Measurements from ENCODE around the gene MRPL34.
A peak's percentile ranks its signal among the peaks of the same experiment; 100 is the strongest.

MRPL34 gene

DNA sequence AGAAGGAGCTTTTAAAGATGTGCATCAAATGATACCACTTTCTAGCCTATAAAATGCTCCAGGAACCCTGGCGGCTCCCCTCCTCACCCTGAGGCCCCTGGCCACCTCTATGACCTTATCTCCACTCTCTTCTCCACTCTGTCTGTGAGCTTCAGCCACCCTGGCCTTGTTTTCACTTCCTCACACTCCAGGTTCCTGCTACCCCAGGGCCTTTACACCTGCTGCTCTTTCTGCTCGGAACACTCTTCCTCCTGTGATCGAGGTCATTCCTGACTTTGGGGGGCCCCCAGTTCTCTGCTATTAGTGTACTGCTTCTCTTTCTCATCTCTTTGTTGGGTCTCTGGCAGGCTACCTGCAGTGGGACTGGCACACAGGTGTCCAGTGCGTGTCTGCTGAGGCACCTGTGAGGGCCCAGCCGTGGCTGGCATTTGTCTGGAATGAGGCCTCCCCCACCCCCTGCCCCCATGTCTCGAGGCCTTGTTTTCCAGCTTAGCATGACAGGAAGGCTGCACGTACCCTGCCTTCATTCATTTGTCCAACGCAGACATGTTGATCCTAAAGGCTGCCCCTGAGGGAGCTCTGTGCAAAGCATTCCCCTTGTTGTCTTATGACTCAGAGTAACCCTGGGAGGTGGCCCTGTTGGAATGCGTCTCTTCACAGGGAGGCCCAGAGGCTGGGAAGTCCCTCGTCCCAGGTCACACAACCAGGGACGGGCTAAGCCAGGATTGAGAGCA lies 6.0 kb downstream of the MRPL34 start:
- DNase-seq, result no peak

DNA sequence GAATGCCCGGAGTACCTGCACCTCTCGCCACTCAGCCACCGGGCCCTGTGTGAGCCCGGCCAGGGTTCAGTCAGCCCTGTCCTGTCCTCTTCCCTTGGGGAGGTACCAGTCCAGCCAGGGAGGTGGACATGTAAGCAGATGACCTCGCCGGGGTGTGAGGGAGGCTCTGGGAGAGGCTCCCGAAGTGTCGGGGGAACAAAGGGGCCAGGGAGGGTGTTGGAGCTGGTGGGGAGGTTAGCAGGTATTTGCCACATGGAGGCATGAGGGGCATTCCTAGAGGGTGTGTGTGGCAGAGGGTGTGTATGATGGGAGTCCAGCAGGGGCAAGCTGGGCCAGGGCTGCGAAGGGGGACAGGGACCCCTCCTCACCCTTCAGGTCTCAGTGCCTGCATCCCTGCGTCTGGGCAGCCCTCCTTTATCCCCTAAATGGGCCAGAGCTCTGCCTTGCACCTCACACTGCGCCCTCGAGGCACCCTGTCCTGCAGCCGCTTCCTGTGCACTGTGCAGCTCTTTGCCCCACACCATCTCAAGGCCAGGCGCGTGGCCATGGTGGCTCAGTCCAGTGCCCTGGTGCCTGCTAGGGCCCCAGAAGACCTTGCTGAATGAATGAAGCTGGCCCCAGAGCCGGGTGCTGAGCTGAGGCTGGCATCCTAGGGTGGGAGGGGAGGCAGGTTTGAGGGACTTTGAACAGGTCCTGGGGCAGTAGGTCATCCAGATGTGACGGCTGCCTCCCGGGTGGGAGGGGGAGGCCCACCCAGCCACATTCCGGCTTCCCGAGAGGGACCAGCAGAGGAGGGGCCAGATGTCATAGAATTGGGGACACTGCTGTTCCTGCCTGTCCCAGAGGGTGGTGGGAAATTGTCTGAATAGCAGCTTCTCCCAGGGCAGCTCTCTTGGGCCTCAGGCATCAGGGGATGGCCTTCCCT lies 6.8 kb downstream of the MRPL34 start:
- DNase-seq, result no peak

DNA sequence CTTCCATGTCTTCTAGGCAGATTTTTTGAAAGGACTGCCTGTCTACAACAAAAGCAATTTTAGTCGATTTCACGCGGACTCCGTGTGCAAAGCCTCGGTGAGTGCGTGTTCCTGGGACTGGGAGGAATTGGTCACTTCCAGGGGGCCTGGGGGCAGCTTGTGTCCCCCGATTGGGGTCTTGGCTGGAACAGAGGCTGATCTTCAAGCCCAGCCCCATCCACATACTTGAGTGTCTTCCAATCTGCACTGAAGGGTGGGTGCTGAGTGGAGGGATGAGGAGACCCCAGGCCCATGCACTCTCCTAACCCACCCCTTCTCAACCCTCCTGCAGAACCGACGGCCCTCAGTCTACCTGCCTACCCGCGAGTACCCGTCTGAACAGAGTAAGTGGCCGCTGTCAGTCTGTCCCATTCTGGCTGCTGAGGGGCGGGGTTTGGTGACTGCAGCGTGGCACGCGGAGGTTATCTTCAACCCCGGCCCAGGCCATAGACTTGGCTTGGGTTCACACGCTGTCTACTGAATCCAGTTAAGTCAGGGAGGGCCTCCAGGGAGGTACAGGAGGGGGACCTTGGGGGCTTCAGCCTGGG lies 8.4 kb downstream of the MRPL34 start:
- DNase-seq, result peak; percentile 20

DNA sequence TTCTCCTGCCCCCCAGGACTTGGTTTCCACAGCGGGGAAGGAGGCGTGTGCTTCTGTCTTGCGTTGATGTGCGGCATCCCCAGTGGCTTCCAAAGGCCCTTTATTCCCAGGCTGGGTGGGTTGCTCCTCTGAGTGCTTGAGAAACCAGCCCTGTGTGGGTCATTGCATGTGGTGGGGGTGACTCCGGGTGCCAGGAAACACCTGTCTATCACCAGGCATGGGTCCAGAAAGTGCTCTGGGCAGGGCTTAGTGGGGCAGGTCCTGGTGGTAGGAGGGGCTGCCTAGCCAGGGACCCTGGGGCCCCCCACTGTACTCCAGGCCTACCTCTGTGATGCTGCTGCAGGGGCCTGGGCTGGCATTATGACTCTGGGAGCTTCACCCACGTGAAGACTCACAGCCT lies 13.3 kb downstream of the MRPL34 start:
- no peak for DNase-seq

DNA sequence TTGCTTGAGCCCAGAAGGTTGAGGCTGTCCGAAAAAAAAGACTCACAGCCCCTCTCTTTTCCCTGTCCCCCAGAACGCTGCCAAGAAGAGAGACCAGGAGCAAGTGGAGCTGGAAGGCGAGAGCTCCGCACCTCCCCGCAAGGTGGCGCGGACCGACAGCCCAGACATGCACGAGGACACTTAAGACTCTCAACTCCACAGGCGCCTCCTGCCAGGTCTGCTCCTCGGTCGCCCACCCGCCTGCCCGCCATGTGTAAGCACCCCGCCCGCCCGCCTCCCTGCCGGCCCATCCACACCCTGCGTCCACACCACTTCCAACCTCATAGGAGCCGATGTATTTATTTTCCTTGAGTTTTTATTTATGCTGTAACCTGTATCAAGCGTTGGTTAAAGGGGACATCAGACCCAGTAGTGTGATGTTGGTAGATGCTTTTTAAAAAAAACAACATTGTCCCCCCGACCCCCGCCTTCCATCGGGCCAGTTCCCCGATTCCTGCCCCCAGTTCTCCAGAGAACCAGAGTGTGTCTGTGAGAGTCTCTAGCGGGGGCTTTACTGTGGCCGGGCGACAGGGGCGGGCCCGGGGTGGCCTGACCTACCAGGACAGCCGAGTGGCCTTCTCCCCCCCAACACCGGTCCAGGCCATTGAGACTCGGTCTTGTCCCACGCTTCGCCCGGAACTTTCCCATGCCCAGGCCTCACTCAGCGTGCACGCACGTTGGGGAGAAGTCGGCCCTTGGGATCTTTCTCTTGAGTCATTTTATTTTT lies 14.0 kb downstream of the MRPL34 start:
- DNase-seq, result no peak

GRCh38 chr19:17320435-17320834 lies 14.8 kb downstream of the MRPL34 start:
- DNase-seq, result no peak

- no peak for DNase-seq
Measured at GRCh38 chr19:17321655-17322489, 16.2 kb downstream of the MRPL34 start.

DNA sequence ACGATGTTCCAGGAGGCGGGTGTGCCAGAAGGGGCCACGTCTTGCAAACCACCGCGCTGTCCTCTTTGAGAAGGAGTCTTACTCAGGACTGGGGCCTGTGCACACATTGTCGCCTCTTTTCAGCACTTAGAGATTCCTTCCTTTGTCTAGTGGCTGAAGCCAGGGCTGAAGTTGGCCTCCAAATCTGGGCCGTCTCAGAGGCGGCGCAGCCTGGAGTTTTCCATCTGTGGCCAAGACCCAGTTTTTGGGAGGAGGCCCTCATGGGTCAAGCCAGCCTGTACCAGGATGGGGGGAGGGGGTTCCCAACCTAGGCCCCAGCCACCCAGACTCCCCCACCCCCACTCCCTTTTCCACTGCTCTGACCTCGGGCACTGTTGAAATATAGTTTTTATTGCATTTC lies 17.2 kb downstream of the MRPL34 start:
- no peak for DNase-seq

DNA sequence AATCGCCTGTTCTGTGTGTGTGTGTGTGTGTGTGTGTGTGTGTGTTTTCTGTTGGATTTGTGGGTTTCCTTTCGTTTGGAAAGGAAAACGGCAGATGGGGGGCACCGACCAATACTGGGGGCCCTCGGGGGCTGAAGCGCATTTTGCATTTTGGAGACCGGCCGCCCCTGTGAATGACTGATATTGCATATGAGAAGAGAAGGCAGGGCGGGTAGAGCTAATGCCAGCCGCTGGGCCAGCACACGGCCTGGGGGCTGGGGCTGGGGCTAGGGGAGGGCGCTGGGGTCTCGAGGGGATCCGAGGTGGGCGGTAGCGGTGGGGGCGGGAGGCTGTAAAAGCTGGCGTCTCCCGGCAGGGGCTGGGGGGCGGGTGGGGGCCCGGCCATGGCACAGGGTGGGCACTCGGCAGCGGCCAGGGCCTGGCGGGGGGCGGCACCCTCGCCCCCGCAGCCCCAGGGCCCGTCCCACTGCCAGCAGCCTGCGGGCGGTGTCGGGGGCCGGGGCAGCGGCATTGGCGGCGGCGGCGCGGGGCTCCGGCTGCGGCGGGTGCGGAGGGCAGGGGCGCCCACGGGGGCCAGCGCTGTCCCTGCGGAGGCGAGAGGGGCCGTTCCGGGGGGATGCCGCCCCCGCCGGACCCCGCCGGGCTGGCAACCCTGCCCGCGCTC lies 17.8 kb downstream of the MRPL34 start:
- no peak for DNase-seq

DNA sequence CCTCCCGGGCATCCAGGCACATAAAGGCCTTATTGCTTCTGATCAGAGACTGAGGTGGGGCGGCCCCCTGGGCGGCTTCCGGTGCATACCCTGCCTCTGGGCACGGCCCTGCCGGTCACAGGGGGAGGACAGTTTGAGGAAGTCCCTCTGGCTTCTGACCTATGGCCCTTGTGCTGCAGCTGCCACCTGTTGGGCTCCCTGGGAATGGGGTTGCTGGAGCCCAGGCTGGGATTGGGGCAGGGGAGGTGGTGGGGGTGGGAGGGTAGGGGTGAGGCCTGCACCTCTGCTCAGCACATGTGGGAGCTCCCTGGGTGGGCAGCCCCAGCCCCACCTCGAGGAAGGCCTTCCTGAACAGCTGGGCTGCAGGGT lies 18.3 kb downstream of the MRPL34 start:
- DNase-seq, result no peak

DNA sequence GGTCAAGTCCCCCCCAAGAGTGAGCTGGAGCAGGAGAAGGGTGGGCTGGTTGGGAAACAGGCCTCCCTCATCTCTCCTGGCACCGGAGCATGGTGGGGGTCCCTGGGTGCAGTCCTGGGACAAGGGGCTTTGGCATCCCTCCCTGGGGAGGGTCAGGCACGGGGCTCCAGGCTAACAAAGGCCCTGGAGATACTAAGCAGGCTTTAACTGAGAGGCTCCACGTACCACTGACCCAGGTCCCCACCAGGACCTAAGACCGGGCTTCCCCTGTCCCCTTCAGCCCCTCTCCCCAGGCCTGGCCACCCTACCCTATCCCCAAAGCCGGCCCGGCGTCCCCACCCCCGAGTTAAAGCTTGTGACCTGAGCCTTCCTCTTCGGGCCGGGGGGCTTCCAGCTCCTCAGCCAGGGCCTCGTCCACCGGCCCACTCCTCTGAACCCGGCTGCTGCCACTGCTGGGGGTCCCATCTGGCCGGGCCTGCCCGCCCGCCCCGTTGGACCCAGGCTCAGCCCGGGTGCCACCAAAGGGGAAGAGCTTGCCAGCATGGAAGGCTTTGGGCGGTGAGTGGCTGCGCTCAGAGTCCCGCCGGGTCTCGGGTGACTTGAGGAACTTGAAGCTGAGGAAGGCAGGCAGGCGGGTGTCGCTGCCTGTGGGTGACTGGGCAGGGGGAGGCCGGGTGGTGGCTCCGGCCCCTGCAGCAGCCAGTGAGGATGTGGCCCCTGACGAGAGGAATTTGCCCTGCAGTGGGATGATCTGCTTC lies 18.9 kb downstream of the MRPL34 start:
- DNase-seq, result no peak

GRCh38 chr19:17325133-17325532 lies 19.5 kb downstream of the MRPL34 start:
- no peak for DNase-seq

- no peak for DNase-seq
Measured at GRCh38 chr19:17325881-17326594, 20.4 kb downstream of the MRPL34 start.

DNA sequence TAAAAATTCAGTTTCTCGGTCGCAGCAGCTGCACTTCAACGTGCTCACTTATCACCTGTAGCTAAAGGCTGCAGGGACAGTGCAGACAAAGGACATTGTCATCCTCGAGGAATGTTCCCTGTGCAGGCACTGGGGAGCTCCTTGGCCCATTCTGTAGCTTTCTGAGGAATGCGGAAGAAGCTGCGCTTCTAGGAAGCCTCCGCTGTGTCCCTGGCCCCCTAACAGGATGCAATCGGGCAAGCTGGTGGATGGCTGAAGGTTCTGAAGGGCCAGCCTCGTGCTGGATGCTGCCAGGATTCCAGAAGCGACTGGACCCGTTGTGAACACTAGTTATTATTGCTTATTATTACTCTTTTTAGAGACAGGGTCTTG lies 20.9 kb downstream of the MRPL34 start:
- DNase-seq, result no peak

GRCh38 chr19:17327068-17327653 lies 21.5 kb downstream of the MRPL34 start:
- no peak for DNase-seq

DNA sequence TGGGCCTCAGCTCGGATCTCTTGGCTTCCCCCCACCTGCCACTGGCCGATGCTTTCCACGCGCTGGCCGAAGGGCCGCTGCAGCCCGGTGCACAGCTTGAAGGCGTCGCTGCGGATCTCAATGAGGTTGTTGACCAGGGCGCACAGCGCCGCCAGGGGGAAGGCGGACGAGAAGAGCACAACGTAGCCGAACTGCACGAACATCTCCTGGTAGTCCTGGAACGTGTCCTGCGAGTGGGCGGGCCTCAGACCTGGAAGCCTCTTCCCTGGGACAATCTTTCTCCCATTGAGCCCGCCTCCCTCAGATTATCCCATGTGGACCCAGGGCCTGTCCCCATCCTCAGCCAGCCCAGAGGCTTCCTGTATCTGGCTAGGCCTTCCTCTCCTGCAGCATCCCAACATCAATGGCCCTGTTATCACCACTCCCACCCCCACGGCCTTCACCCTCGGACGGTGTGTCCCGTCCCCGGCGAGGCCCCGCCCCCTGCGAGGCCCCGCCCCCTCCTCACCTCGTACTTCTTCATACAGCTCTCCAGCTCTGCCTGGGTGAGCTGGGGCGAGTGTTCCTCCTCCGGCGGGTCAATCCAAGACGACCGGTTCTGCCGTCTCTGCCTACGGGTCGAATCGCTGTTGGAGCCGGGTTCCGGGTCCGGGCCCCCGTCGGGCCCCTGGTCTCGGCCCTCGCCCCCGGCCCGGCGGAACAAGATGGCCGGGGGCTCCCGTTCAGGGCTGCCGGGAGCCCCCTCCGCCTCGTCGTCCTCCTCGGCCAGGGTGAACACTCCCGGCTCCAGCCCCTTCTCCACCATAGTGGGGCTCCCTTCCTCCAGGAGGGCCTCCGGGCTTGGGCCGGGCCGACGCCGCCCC lies 22.2 kb downstream of the MRPL34 start:
- peak; percentile 78 for DNase-seq

DNA sequence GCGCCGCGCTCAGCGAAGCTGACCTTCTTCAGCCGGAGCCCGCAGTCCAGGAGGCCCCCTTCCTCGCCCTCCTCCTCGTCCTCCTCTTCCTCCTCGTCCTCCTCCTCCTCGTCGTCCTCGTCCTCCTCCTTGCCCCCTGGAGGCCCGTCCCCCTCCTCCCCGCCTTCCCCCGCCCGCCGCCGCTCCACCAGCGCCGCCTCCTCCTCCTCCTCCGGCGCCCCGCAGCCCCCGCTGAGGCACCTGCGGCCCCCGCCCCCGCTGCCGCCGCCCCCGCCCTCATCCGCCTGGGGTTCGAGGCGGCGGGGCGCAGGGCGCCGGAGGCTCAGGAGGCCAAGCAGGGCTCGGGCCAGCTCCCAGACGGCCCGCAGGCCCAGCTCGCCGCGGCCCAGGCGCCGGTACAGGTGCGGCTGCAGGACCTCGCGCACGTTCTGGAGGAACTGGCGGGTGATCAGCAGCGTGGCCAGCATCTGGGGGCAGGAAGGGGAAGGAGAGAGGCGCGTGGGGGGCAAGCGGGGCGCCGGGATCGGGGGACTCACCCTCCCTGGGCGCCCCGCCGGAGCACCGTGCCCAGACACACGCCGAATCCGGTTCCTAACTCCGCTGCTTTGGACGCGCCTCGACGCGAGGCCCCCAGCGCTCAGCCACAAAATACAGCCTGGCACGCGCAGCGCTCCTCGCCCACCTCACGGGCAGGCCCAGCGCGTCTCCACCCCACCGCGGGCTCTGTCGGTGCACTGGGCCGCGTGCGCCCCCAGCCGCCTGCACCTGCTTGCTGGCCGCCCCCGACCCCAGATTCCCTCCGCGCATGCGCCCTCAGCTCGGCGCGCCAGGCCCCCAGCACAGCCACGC lies 23.1 kb downstream of the MRPL34 start:
- DNase-seq, result no peak

Measured in femur (tissue), 1 donor.